Stimulated activated naive CD8-positive, alpha-beta T cell treated with anti-CD3 and anti-CD28 coated beads, Interleukin-15, Interleukin-2, amounts not matched to agents 100 ng/mL and 50 ng/mL, for 24 hours (primary cell): ENCODE results near the gene ESPNL.
"Not testable (repeated sequence)": the region's sequence is repeated elsewhere in the genome, so short reads cannot be mapped to it uniquely, and the experiment has no call there.

Experiments
- H3K27ac Mint-ChIP-seq: one replicate; pipeline ENCODE4 v1.8.0; 2021; ENCODE audit warnings: mild to moderate bottlenecking, mixed read lengths
- H3K27me3 Mint-ChIP-seq: one replicate; pipeline ENCODE4 v1.8.0; 2021; ENCODE audit warnings: mixed read lengths
- H3K36me3 Mint-ChIP-seq: one replicate; pipeline ENCODE4 v1.8.0; 2021; ENCODE audit warnings: low read depth, mixed read lengths
- H3K4me1 Mint-ChIP-seq: one replicate; pipeline ENCODE4 v1.8.0; 2021; ENCODE audit warnings: low read depth, mixed read lengths
- H3K4me3 Mint-ChIP-seq: one replicate; pipeline ENCODE4 v1.8.0; 2021; ENCODE audit warnings: mild to moderate bottlenecking, mixed read lengths
- H3K9me3 Mint-ChIP-seq: one replicate; pipeline ENCODE4 v1.8.0; 2021; ENCODE audit warnings: mixed read lengths

Gene ESPNL

DNA sequence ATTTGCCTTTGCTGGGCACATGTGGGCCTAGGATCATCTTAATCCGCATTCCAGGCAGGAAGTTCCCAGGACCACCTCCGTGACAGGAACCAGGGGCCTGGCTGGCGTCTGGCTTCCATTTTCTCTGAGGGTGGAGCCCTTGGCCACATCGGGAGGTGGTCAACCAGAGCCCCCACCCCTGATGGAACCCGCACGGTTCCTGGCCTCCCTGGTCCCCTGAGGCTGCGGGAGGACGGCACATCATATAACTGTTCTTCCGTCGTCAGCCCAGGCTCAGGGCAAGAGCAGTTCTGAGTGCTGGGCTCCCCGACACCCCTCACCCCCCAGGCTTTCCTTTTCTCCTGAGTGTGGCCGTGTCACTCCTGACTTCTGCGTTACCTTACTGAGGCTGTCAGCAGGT, 13.5 kb downstream of the ESPNL start:
- Mint-ChIP-seq H3K36me3 (peaks cover 7% of the 10 kb centered on the region), H3K27ac (no peak overlapping the region), H3K27me3 (no peaks in the 10 kb centered on the region), H3K4me3 (no peak overlapping the region), H3K9me3 (peaks cover 9% of the 10 kb centered on the region), H3K4me1 (peaks cover 7% of the 10 kb centered on the region)

DNA sequence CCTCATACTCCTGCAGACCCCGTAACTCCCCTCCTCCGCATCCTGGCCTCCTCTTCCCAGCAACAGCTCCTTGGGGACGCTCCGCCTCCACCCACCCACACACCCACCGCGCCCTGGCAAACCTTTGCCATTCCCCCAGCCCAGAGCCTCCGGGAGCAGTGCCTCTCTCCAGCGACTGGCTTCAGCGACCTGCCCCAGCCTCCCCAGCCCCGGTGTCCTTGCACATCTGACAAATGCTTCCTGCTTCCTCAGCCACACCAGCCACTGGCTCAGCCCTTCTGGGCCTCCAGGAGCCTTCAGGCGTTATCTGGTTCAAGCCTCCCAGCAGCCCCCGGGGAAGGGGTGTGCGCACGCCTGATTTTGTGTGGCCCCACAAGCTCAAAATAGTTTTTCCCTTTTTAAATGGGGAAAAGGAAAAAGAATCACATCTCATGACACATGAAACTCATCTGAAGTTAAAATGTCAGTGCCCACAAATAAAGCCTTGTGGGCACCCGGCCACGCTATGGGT, 14.2 kb downstream of the ESPNL start:
- Mint-ChIP-seq H3K36me3 (peaks cover 7% of the 10 kb centered on the region), H3K4me1 (peaks cover 3% of the 10 kb centered on the region), H3K4me3 (no peak overlapping the region), H3K27ac (no peak overlapping the region), H3K27me3 (no peaks in the 10 kb centered on the region), H3K9me3 (peaks cover 9% of the 10 kb centered on the region)

DNA sequence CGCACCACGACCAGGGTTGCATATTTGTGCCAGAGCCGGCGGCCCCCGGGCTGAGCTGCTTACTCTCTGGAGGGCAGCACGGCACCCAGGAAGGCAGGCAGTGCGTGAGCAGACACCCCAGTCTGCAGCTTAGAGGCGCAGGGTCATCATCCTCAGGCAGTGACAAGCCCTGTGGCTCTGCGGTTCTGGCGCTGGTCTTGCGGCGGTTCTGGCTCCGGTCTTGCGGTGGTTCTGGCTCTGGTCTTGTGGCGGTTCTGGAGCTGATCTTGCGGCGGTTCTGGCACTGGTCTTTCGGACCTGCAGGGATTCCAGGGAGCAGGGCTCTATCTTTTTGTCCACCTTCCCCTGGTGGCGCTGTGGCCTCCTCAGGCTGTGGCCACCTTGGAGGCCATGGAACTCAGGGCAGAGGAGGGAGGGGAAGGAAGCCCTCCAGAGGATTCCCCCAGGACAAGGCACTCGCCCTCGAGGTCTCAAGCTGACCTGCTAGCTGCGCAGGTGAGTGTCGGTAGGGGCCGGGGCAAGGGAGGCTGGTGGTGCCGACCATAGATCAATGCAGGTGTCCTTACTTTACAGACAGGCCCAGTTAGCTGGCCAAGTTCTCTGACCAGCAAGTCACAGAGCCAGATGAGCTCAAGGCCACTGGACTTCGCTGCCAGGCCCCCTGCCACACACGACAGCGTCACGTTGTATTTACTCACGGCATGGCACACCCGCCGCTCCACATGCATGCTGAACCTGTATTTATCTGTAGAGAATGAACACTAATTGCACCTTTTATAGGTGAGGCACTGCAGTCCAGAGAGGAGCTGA, 14.9 kb downstream of the ESPNL start:
- H3K4me1 Mint-ChIP-seq: no peaks in the 10 kb centered on the region
- H3K27ac Mint-ChIP-seq: no peak overlapping the region
- no peak overlapping the region for H3K4me3 Mint-ChIP-seq
- no peaks in the 10 kb centered on the region for H3K27me3 Mint-ChIP-seq
- peaks cover 9% of the 10 kb centered on the region for H3K9me3 Mint-ChIP-seq
- H3K36me3 Mint-ChIP-seq: peaks cover 7% of the 10 kb centered on the region

DNA sequence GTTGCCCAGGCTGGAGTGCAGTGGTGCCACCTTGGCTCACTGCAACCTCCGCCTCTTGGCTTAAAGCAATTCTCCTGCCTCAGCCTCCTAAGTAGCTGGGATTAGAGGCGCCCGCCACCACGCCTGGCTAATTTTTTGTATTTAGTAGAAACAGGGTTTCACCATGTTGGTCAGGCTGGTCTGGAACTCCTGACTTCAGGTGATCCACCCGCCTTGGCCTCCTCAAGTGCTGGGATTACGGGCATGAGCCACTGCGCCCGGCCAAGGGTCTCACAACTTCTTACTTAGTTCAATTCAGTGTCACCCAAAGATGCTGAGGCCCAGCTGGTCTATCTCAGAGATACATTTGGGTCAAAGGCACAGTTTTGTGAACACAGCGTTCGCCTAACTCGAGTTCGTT, 15.6 kb downstream of the ESPNL start:
- H3K36me3 Mint-ChIP-seq: not testable (repeated sequence)

DNA sequence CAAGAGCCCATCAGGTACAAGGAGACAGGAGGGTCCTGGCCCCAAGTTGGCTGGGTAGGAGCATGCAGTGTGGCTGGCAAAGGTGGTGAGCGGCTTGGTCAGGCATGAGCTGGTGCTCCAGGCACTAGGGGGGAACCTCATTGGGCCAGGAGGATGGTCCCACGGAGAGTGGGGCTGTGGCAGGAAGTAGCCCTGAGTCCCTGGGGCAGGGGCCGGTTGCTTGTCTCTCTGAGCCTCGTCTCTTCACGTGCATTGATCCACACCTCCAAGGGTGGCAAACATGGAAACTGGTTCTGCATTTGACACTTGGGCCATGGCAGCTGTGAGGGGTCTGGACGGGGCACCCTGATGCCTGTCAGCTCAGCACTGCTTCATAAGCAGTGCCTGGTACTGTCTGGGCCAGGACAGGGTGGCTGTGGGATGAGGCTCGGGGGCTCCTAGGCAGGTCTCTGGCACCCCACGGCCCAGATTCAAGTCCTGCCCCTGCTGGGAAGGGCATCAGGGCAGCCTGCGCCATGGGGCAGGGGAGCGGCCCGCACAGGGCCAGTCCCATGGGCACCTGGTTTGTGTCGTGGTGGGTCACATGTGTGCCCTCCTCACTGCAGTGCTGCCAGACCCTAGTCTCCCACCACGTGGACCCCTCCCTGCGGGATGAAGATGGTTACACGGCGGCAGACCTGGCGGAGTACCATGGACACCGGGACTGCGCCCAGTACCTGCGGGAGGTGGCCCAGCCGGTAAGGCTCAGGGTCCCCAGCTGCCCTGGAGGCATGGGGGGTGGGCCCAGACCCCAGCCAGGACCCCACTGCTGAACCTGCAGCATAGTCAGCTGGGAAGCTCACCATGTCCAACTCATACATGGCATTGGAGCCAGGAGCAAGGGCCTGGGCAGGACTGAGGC, 16.4 kb downstream of the ESPNL start:
- H3K4me1 Mint-ChIP-seq: no peaks in the 10 kb centered on the region
- peaks cover 7% of the 10 kb centered on the region for H3K36me3 Mint-ChIP-seq
- H3K9me3 Mint-ChIP-seq: peaks cover 9% of the 10 kb centered on the region
- no peak overlapping the region for H3K27ac Mint-ChIP-seq
- no peak overlapping the region for H3K4me3 Mint-ChIP-seq
- no peaks in the 10 kb centered on the region for H3K27me3 Mint-ChIP-seq

More for the DNA sequence above, 15.6 kb downstream of the ESPNL start:
- not testable (repeated sequence) for H3K27ac Mint-ChIP-seq, H3K4me1 Mint-ChIP-seq, H3K9me3 Mint-ChIP-seq, H3K4me3 Mint-ChIP-seq, H3K27me3 Mint-ChIP-seq

DNA sequence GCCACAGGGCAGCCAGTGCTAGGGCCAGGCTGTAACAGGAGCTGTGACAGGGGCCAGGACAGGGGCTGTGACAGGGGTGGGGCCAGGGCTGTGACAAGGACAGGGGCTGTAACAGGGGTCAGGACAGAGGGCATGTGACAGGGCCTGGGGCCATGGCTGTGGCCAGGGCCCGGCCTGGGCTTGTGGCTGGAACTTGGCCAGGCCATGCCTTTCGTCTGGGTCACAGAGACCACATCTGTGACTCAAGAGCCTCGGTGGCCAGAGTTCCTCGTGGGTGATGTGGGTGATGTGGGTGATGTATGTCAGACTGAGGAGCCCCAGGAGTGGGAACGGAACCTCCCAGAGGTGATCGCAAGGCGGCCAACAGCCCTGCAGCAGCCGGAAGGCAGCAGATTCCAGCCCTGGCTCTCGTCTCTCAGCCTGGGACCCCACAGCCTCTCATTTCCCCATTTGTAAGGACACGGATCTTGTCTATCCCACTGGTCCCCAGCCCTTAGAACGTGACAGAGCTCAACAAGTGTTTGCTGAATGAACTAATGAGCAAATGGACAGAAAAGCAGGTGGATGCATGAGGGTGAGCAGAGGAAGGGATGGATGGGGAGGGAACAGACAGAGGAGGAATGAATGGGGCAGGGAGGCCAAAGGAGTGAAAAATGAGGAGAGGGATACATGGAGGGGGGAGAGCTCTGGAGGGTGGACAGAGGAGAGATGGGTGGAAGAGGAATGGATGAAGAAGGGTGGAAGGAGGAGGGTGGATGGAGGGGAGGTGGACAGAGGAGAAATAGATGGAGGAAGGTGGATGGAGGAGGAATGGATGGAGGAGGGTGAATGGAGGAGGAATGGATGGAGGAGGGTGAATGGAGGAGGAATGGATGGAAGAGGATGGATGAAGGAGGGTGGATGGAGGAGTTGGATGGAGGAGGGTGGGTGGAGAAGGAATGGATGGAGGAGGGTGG, 17.3 kb downstream of the ESPNL start:
- Mint-ChIP-seq H3K27ac (no peak overlapping the region), H3K9me3 (peaks cover 9% of the 10 kb centered on the region), H3K4me1 (no peaks in the 10 kb centered on the region), H3K36me3 (peaks cover 7% of the 10 kb centered on the region), H3K27me3 (no peaks in the 10 kb centered on the region), H3K4me3 (no peak overlapping the region)

DNA sequence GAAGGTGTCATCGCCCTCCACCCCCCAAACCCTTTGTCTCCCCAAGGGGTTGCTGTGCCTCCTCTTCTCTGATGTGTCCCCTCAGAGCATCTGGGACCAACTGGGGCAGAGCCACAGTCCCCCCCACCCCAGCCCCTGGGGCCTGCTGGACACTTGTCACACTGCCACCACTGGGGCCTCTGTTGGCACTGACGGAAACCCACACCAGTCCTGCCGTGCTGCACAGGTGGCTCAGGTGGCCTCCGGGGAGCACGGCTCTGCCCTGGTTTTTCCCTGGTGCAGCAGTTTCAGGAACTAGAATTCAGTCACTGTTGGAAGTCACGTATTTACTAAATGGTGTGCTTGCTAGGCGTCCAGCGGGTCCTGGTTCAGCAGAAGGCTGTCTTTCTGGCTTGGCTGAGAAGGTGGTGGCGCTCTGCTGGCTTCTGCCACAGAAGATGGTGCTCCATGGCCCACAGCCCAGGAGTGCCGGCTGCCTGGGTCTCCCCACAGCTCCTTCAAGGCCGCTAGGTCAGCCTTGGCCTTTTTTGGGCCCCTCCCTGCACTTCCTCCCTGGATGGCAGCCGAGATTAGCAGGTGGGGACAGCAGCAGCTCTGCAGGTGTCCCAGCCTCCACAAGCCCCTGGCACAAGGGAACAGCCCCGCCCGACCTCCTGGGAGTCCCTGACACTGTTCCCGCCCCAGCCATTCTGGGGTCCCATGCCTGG, 19.8 kb downstream of the ESPNL start:
- no peak overlapping the region for H3K27ac Mint-ChIP-seq
- H3K4me1 Mint-ChIP-seq: no peaks in the 10 kb centered on the region
- no peaks in the 10 kb centered on the region for H3K27me3 Mint-ChIP-seq
- H3K9me3 Mint-ChIP-seq: no peaks in the 10 kb centered on the region
- no peaks in the 10 kb centered on the region for H3K36me3 Mint-ChIP-seq
- no peak overlapping the region for H3K4me3 Mint-ChIP-seq

DNA sequence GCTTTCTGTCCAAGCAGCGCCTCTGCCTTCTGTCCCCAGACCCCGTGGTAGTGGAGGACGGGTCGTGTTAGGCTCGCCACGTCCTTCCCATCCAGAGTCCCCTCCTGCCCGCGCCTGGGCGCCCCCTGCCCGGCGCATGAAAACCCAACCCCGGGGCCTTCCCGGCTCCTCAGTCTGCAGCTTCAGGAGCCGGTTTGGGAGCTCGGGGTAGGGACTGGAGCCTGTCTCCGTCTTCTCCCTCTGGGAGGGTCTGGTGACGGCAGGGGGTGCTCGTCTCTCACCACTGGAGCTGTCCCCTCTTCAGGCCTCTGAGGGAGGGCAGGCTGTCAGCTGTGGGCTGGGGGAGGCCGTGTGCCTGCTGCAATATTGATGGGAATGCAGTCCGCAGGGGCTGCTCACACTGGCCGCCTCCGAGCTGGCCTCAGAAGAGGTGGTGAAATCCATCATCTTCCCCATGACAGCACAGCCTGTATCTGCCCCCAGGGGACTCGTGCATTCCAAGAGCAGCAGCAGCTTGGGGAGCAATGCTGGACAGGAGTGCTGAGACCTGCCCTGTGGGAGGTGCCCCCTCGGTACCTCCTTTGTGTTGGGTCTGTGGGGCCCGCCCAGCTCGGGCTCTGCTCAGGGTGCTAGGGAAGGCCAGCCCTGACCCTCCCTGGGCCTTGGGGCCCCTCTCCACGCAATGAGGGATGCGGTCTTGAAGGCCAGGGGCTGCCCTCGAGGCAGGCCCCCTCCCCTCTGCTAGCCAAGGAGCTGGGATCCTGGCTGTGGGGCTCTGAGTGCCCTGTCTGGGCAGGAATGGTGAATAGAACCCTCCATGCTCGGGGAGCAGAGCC, 20.5 kb downstream of the ESPNL start:
- no peaks in the 10 kb centered on the region for H3K36me3 Mint-ChIP-seq
- no peak overlapping the region for H3K27ac Mint-ChIP-seq
- H3K4me1 Mint-ChIP-seq: no peaks in the 10 kb centered on the region
- H3K27me3 Mint-ChIP-seq: no peaks in the 10 kb centered on the region
- no peak overlapping the region for H3K4me3 Mint-ChIP-seq
- no peaks in the 10 kb centered on the region for H3K9me3 Mint-ChIP-seq

DNA sequence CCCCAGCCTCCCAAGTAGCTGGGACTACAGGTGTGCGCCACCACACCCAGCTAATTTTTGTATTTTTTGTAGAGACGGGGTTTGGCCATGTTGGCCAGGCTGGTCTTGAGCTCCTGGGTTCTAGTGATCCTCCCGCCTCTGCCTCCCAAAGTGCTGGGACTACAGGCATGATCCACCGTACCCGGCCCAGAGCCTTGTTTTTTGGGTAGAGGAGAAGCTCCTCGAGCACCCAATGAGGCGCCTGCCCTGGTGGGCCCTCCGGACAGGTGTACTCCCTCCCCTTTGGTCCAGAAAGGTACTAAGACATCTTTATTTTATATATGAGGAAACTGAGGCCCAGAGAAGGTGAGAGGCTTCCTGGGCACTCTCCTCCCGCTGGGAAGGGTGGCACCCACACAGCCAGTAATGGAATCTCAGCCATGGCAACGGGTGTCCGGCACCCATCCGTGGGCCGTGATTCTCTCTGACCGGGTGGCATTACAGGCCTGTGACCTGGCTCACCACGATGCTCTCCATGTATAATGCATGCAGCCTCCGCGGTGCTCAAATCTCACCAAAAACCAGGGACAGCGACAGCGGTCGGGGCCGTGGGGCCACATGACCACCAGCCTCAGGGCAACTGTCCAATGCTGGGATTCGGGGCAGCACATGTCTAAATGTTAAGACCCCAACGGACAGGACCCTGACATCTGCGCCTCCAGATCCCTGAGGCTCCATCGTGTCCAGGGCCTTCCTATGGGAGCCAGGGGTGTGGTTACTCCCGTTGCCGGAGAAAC, 21.6 kb downstream of the ESPNL start:
- H3K27me3 Mint-ChIP-seq: no peaks in the 10 kb centered on the region
- no peaks in the 10 kb centered on the region for H3K36me3 Mint-ChIP-seq
- no peak overlapping the region for H3K4me3 Mint-ChIP-seq
- H3K4me1 Mint-ChIP-seq: no peaks in the 10 kb centered on the region
- no peak overlapping the region for H3K27ac Mint-ChIP-seq
- no peaks in the 10 kb centered on the region for H3K9me3 Mint-ChIP-seq

DNA sequence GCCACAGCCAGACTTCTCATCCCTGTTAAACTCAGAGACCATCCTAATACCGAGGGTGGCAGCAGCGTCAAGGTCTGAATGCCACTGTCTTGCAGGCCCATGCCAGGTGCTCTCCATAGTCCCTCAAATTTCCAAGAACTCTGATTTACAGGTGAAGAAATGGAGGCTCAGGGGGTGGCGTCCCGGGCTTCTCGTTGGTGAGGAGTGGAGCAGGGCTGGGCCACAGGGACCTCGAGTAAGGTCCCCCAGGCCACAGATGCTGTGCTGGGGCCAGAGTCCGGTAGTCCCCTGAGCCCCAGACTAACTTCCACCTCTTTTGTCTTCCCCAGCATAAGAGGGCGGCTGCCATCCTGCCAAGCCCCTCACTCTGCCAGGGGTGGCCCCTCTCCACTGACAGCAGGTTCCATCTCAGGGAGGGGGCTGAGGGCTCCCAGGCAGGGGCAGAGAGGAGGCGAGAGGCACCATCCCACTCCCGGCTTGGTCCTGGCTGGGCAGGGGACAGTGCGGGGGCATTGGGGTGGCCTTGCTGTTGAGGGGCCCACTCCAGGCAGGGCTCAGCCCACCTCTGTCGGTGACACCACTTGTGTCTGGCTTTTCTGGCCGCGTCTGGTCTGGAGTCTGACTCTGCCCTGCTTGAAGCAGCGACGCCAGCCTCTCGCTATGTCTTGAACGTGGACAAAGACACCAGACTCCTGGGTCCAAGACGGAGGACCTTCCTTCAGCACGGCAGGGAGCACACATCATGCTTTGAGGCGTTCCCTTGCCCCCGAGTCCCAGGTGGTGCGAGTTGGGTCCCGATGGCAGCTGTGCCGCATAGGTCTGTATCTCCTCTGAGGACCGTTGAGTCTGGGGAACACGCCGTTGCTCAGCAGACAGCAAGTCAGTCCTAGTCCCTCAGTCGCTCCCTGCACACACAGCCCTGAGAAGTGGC, 22.4 kb downstream of the ESPNL start:
- no peaks in the 10 kb centered on the region for H3K36me3 Mint-ChIP-seq
- no peak overlapping the region for H3K27ac Mint-ChIP-seq
- no peaks in the 10 kb centered on the region for H3K9me3 Mint-ChIP-seq
- H3K4me3 Mint-ChIP-seq: no peak overlapping the region
- H3K4me1 Mint-ChIP-seq: no peaks in the 10 kb centered on the region
- H3K27me3 Mint-ChIP-seq: no peaks in the 10 kb centered on the region

DNA sequence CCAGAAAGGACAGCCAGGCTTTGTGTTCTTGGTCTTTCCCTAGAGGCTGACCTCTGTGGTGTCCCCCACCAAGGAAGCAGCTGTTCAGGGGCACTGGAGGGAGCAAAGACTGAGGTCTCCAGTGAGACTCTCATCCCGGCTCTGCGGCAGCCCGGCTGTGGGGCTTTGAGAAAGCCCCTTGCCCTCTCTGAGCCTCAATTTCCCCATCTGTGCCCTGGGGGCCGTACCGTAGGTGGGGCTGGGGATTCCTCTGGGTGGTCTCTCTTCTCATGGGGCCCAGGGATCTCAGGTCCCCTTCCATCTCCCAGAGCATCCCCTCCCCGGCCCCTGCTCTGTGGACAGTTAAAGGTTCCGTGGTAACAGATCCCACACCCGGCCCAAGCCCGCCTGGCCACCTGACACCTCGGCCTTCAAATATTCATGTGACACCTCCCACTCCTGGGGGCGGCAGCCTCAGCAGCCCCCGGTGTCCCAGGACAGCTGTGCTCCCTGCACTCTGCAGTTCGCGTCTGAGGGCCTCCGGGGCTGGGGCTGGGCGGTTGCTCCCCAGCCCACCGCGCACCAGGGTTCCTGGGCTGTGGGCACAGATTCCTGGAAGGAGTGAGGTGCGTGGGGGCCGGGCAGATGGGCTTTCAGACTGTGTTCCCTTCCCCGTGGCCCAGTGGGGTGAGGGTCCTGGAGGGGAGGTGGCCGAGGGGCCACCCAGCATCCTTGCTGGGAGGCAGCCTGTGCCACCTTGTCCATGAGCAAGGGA, 23.3 kb downstream of the ESPNL start:
- Mint-ChIP-seq H3K4me1 (no peaks in the 10 kb centered on the region), H3K36me3 (no peaks in the 10 kb centered on the region), H3K27me3 (no peaks in the 10 kb centered on the region), H3K4me3 (no peak overlapping the region), H3K27ac (no peak overlapping the region), H3K9me3 (no peaks in the 10 kb centered on the region)
